A549 (cell line): ENCODE data around the gene FAM13A.

ENCODE experiments used
- CTCF ChIP-seq: fragments of >200 bp; sonication (Bioruptor Twin); formaldehyde crosslinking; IDR thresholded peaks from 3 replicates; pipeline ENCODE4 v1.5.1; 2016
- EP300 ChIP-seq, 2 experiments: fragments of >200 bp; sonication (Bioruptor Twin); formaldehyde crosslinking; IDR thresholded peaks; 2 replicates in 1 of 2; 3 replicates in 1 of 2; pipeline ENCODE4 v1.6.1; 2016 to 2017
- HMGXB4 ChIP-seq: fragments of 250-450 bp; sonication (Bioruptor Pico); IDR thresholded peaks from 2 replicates; pipeline ENCODE4 v1.5.0; 2021; ENCODE audit warnings: mild to moderate bottlenecking, moderate library complexity, borderline replicate concordance
- JUN ChIP-seq, 2 experiments: fragments of >200 bp; sonication (Bioruptor Twin); formaldehyde crosslinking; IDR thresholded peaks; 2 replicates in 1 of 2; 3 replicates in 1 of 2; pipeline ENCODE4 v1.6.1; 2016 to 2017
- POLR2A ChIP-seq: IDR thresholded peaks from 2 replicates; pipeline ENCODE4 v1.6.1; 2012; ENCODE audit warnings: mild to moderate bottlenecking, low read length
- RAD21 ChIP-seq, 2 experiments: fragments of >200 bp in 1 of 2; sonication (Bioruptor Twin) in 1 of 2; formaldehyde crosslinking in 1 of 2; IDR thresholded peaks in 1 of 2; conservative IDR thresholded peaks in 1 of 2; 2 replicates in 1 of 2; 3 replicates in 1 of 2; pipeline ENCODE4 v1.6.1; 2012 to 2018; ENCODE audit warnings: inconsistent platforms in 1 of 2
- REST ChIP-seq: fragments of 200-600 bp; sonication (generic); IDR thresholded peaks from 2 replicates; pipeline ENCODE4 v1.6.1; 2016; ENCODE audit warnings: antibody characterized with exemption, mild to moderate bottlenecking, moderate library complexity
- RNF2 ChIP-seq: fragments of 200-600 bp; sonication (generic); IDR thresholded peaks from 2 replicates; pipeline ENCODE4 v1.6.1; 2016; ENCODE audit warnings: low read depth, mild to moderate bottlenecking, antibody characterized with exemption, moderate library complexity, borderline replicate concordance
- TFCP2L1 ChIP-seq: fragments of 250-450 bp; sonication (Bioruptor Pico); IDR thresholded peaks from 2 replicates; pipeline ENCODE4 v1.5.0; 2021; ENCODE audit warnings: mild to moderate bottlenecking
- USF2 ChIP-seq: fragments of 450-650 bp; IDR thresholded peaks from 2 replicates; pipeline ENCODE4 v1.6.1; 2014; ENCODE audit warnings: antibody characterized with exemption

- TF ChIP-seq REST (no peak), POLR2A (no peak), CTCF (no peak), RNF2 (no peak), TFCP2L1 (CRISPR knock-in tag) (no peak), RAD21 (conservative IDR thresholded peaks at IDR 0.05 in 1 of 2, IDR thresholded peaks at IDR 0.05 in 1 of 2) (no peak), HMGXB4 (no peak), JUN (IDR thresholded peaks at IDR 0.05) (no peak), EP300 (IDR thresholded peaks at IDR 0.05) (no peak), USF2 (no peak)
These were observed 103.6 kb downstream of the FAM13A start for GRCh38 chr4:88953400-88953799.
